DMS153 treated with DMSO at 0.1 percent for 48 hours (cell line): ENCODE results near the gene PTPRQ.

ENCODE experiments used
- DNase-seq: peaks from one replicate; lab custom pipeline; 2025; ENCODE audit not compliant: unreplicated experiment; lab: John Stamatoyannopoulos, UW

PTPRQ gene

GRCh38 chr12:80556566-80556965, 112.5 kb downstream of the PTPRQ start:
- DNase-seq = no peak

GRCh38 chr12:80559766-80560165, 115.7 kb downstream of the PTPRQ start:
- DNase-seq = no peak

GRCh38 chr12:80565271-80565670, 121.2 kb downstream of the PTPRQ start:
- no peak for DNase-seq

- no peak for DNase-seq
Measured at GRCh38 chr12:80567401-80567800, 123.4 kb downstream of the PTPRQ start.

GRCh38 chr12:80576641-80577418, 132.8 kb downstream of the PTPRQ start:
- DNase-seq = no peak

GRCh38 chr12:80580254-80580653, 136.2 kb downstream of the PTPRQ start:
- DNase-seq = no peak

GRCh38 chr12:80581783-80582182, 137.7 kb downstream of the PTPRQ start:
- DNase-seq = no peak

GRCh38 chr12:80582431-80582830, 138.4 kb downstream of the PTPRQ start:
- DNase-seq = no peak

- no peak for DNase-seq
Measured at GRCh38 chr12:80589077-80589476, 145.0 kb downstream of the PTPRQ start.

- DNase-seq = no peak
Measured at GRCh38 chr12:80590085-80590484, 146.1 kb downstream of the PTPRQ start.

- DNase-seq = no peak
Measured at GRCh38 chr12:80593766-80594165, 149.7 kb downstream of the PTPRQ start.

- DNase-seq = no peak
Measured at GRCh38 chr12:80596509-80596908, 152.5 kb downstream of the PTPRQ start.

- no peak for DNase-seq
Measured at GRCh38 chr12:80598004-80598606, 154.1 kb downstream of the PTPRQ start.

GRCh38 chr12:80602455-80602854, 158.4 kb downstream of the PTPRQ start:
- no peak for DNase-seq

- no peak for DNase-seq
Measured at GRCh38 chr12:80607361-80608135, 163.5 kb downstream of the PTPRQ start.

- DNase-seq = no peak
Measured at GRCh38 chr12:80617733-80618132, 173.7 kb downstream of the PTPRQ start.

GRCh38 chr12:80620281-80620680, 176.2 kb downstream of the PTPRQ start:
- no peak for DNase-seq

GRCh38 chr12:80622271-80622670, 178.2 kb downstream of the PTPRQ start:
- no peak for DNase-seq

- DNase-seq = no peak
Measured at GRCh38 chr12:80625051-80625450, 181.0 kb downstream of the PTPRQ start.

GRCh38 chr12:80625901-80626300, 181.9 kb downstream of the PTPRQ start:
- DNase-seq = no peak

GRCh38 chr12:80627782-80628181, 183.7 kb downstream of the PTPRQ start:
- DNase-seq = no peak

- peak; percentile 5 for DNase-seq
Measured at GRCh38 chr12:80632835-80633234, 188.8 kb downstream of the PTPRQ start.
